ENCODE measurements around the gene DGAT2. TPM values are rescaled to one million over a fixed set of nuclear protein-coding genes. Genes with fewer than 3 reads are reported as not detected.

The DGAT2 gene
- total RNA-seq, 1 experiment from 2014 or later = 2.8 TPM

DNA sequence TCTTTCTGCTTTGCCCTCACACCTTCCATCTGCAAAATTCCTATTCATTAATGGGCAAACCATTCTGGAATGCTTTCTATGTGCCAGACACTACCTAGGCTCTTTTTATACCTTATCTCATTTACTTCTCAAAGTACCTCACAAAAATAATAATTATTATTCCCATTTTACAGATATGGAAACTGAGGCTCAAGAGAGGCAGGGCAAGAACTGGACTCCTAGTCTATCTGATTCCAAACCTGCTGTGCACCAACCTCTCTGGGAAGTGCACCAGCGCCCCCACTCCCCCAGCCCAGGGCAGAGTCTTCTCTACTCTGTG lies 826 bp upstream of the DGAT2 start:
- Histone ChIP-seq H3K27ac (ENCODE audit: insufficient read length, low read depth, low read length) (no peak overlapping the region), H3K4me2 (ENCODE audit: insufficient read depth, insufficient read length, low read length) (no peak overlapping the region)
- H3K4me3 Mint-ChIP-seq = peak overlapping the region in 1 of 2 experiments; percentile 72; a peak in 1 of 5 replicates

More for the DNA sequence above, 826 bp upstream of the DGAT2 start:
- no peak overlapping the region for H2AK5ac ChIP-seq (ENCODE audit: insufficient read length, low read length)
- no peak overlapping the region for H4K8ac ChIP-seq (replicated peaks; ENCODE audit: insufficient read length, low read depth, low read length)
- H3K4me1 Mint-ChIP-seq = peaks cover 26 to 32% of the 10 kb centered on the region in 2 experiments
- H3K79me1 ChIP-seq (ENCODE audit: insufficient read depth, low read depth, low read length, poor library complexity, severe bottlenecking) = no peaks in the 10 kb centered on the region
- H3K23ac ChIP-seq (ENCODE audit: insufficient read length, low read depth, low read length) = no peak overlapping the region
- no peak overlapping the region for H4K91ac ChIP-seq (ENCODE audit: insufficient read length, low read depth, low read length)
- no peak overlapping the region for H3T11ph ChIP-seq (ENCODE audit: low read length)
- no peak overlapping the region for H3K27ac Mint-ChIP-seq
- H3K9me3 ChIP-seq (ENCODE audit: control insufficient read depth, low read depth, low read length) = no peaks in the 10 kb centered on the region
- H4K20me1 ChIP-seq (ENCODE audit: control insufficient read depth, insufficient read depth, insufficient read length) = no peaks in the 10 kb centered on the region
- peaks cover 88% of the 10 kb centered on the region for H3K27me3 Mint-ChIP-seq (ENCODE audit: low read depth)
- no peak overlapping the region for H3K56ac ChIP-seq (ENCODE audit: insufficient read length, low read depth, low read length)
- H4K5ac ChIP-seq (ENCODE audit: insufficient read length, low read depth, low read length) = no peak overlapping the region
- no peaks in the 10 kb centered on the region for H3K79me2 ChIP-seq (ENCODE audit: insufficient read depth, low read length)
- no peak overlapping the region for H2BK15ac ChIP-seq (ENCODE audit: low read depth, low read length)
- H3K23me2 ChIP-seq (ENCODE audit: insufficient read length, low read depth, low read length, poor library complexity, severe bottlenecking) = peaks cover 3% of the 10 kb centered on the region
- H3K9me3 Mint-ChIP-seq = peaks cover 0 to 7% of the 10 kb centered on the region in 2 experiments; a peak in 2 of 5 replicates
- no peak overlapping the region for H2BK5ac ChIP-seq (ENCODE audit: insufficient read length, low read length)
- no peak overlapping the region for H3K18ac ChIP-seq (ENCODE audit: insufficient read length, low read depth, low read length)
- H3K36me3 Mint-ChIP-seq (ENCODE audit: insufficient read depth in 1 of 3, low read depth in 3 of 3) = no peaks in the 10 kb centered on the region; a peak in 1 of 7 replicates
- H3K4me1 ChIP-seq (ENCODE audit: insufficient read depth, low read length) = no peaks in the 10 kb centered on the region
- no peak overlapping the region for H2AFZ ChIP-seq (ENCODE audit: low read length)
- no peak overlapping the region for H2BK120ac ChIP-seq (ENCODE audit: low read depth, low read length, poor library complexity, severe bottlenecking)
- H3K27me3 ChIP-seq (ENCODE audit: insufficient read depth, low read length) = peaks cover 17% of the 10 kb centered on the region; the same call in 1 of the 2 replicates
- no peak overlapping the region for H2BK20ac ChIP-seq (ENCODE audit: low read depth, low read length, poor library complexity, severe bottlenecking)
- no peak overlapping the region for H3K4ac ChIP-seq (ENCODE audit: low read depth, low read length)
- no peak overlapping the region for H3K9ac ChIP-seq (ENCODE audit: extremely low read depth, insufficient read length, low read length)
- TF ChIP-seq, protein P1, sequence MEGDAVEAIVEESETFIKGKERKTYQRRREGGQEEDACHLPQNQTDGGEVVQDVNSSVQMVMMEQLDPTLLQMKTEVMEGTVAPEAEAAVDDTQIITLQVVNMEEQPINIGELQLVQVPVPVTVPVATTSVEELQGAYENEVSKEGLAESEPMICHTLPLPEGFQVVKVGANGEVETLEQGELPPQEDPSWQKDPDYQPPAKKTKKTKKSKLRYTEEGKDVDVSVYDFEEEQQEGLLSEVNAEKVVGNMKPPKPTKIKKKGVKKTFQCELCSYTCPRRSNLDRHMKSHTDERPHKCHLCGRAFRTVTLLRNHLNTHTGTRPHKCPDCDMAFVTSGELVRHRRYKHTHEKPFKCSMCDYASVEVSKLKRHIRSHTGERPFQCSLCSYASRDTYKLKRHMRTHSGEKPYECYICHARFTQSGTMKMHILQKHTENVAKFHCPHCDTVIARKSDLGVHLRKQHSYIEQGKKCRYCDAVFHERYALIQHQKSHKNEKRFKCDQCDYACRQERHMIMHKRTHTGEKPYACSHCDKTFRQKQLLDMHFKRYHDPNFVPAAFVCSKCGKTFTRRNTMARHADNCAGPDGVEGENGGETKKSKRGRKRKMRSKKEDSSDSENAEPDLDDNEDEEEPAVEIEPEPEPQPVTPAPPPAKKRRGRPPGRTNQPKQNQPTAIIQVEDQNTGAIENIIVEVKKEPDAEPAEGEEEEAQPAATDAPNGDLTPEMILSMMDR (conservative IDR thresholded peaks at IDR 0.05) = no peak
- no peak overlapping the region for H2BK12ac ChIP-seq (ENCODE audit: insufficient read length, low read depth, low read length)
- WGBS (ENCODE audit: extremely low coverage, insufficient read length, low lambda C conversion rate) = no CpG with 5 or more reads among the region's 1 CpG
- H3K14ac ChIP-seq (ENCODE audit: insufficient read depth, low read length) = no peak overlapping the region
- DNase-seq = no peak
